Stimulated activated CD8-positive, alpha-beta memory T cell treated with anti-CD3 and anti-CD28 coated beads, Interleukin-2, amount 100 ng/mL, for 1 hour (primary cell): ENCODE results near the gene IPP.
"Not testable (repeated sequence)": the region's sequence is repeated elsewhere in the genome, so short reads cannot be mapped to it uniquely, and the experiment has no call there.

Source experiments
- DNase-seq, 2 donors: peaks; one replicate each; pipeline ENCODE4 v3.0.0-alpha.2; 2020; ENCODE audit warnings: low read depth in 2 of 2

IPP gene

GRCh38 chr1:45739641-45740156 is 10.8 kb downstream of the IPP start:
- not testable (repeated sequence) for DNase-seq

DNA sequence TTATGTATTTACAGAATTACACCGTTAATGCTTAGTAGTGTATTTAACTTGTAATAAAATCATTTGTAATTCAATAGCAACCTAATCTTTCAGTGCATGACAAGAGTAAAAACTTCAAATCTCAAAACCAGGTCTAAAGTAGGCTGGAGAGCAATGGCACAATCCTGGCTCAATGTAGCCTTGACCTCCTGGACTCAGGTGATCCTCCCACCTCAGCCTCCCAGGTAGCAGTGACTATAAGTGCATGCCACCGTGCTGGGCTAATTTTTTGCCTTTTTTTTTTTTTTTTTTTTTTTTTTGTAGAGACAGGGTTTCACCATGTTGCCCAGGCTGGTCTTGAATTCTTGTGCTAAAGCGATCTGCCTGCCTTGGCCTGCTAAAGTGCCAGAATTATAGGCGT is 11.3 kb downstream of the IPP start:
- DNase-seq = no peak

GRCh38 chr1:45730780-45731319 is 19.6 kb downstream of the IPP start:
- DNase-seq = no peak

DNA sequence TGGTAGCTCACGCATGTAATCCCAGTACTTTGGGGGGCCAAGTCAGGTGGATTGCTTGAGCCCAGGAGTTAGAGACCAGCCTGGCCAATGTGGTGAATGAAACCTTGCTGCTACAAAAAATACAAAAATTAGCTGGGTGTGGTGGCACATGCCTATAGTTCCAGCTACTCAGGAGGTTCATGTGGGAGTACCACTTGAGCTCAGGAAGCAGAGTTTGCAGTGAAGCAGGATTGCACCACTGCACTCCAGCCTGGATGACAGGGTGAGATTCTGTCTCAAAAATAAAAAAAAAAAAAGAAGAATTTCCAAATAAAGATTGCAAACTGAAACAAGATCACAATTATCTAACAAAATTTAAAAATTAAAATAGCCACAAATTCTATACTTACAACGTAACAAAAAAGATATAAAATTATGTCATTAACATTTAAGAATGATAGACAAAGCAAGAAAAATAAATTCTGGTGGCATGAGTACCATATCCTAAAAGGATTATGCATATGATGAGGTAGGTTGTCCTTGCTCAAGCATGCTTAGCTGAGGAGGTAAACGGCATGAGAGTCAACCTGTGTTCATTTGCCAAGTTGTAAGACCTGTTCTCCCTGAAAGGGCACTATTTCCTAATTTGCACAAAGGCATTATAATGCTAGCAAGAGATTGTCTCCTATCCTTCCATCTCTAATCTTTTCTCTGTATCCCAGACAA is 20.2 kb downstream of the IPP start:
- DNase-seq = no peak

GRCh38 chr1:45726007-45726406 is 24.4 kb downstream of the IPP start:
- DNase-seq = not testable (repeated sequence)

DNA sequence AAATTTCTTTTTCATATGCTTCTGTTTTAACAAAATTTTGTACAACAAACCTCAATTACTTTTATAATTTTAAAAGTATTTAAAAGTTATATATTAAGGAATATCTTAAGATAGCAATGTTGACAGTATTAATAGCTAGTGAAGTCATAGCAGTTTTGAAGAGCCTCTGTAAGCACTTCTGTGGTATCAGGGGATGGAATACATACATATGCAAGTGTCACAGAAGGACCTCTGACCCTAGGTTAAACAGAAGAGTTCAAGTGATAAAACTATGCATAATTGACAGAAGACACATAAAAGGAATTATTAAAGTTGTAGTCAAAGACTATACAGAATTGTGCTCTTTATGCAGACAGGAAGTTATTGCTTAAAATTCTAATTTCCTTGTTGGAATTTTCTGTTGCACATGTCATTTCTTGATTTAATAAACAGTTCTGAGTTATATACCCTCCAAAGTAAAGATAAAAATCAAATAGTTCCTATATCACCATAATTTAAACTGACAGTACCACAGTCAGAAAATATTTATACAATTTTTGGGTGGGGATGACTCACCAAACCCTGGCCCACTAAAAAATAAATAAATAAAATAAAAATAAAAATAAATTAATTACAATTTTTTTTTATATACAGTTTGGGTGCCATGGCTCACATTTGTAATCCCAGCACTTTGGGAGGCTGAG is 27.1 kb downstream of the IPP start:
- DNase-seq = no peak

DNA sequence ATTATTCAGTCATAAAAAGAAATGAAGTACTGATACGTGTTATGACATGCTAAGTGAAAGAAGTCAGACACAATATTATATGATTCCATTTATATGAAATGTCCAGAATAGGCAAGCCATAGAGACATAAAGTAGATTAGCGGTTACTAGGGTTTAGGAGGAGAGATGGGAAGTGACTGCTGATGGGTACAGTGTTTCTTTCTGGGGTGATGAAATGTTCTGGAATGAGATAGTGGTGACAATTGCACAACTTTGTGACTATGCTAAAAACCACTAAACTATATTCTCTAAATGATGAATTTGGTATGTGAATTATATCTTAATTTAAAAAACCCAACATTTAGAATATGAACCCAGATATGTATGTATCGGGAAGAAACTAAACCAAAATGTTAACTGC is 27.6 kb downstream of the IPP start:
- no peak for DNase-seq

- no peak for DNase-seq
These were observed 29.2 kb downstream of the IPP start for GRCh38 chr1:45721207-45721606.

GRCh38 chr1:45718289-45718688 is 32.2 kb downstream of the IPP start:
- DNase-seq = no peak

DNA sequence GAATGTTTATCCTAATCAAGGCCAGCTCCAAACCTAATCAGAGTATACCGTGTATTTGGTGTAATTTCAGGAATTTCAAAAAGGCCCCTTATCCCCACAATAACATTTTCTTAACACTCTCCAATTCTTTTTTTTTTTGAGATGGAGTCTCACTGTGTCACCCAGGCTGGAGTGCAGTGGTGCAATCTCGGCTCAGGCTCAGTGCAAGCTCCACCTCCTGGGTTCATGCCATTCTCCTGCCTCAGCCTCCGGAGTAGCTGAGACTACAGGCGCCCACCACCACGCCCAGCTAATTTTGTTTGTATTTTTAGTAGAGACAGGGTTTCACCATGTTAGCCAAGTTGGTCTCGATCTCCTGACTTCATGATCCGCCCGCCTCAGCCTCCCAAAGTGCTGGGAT is 33.1 kb downstream of the IPP start:
- not testable (repeated sequence) for DNase-seq

DNA sequence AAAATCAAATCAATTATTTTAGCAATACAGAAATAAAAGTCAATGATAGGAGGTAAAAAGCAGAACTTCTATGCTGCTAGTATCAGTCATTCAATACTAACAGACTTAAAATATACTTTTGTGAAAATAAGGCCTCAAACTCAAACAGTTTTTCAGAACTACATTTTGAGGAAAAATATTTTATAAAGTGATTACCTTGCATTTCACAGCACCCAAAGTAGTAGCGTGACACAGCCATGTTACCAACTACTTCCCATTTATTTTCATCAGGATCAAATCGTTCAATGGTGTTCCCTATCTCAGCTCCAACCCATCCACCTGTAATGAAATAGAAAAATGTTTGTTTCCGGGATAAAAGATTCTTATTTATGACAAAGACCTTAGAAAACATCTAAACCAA is 33.8 kb downstream of the IPP start:
- no peak for DNase-seq

DNA sequence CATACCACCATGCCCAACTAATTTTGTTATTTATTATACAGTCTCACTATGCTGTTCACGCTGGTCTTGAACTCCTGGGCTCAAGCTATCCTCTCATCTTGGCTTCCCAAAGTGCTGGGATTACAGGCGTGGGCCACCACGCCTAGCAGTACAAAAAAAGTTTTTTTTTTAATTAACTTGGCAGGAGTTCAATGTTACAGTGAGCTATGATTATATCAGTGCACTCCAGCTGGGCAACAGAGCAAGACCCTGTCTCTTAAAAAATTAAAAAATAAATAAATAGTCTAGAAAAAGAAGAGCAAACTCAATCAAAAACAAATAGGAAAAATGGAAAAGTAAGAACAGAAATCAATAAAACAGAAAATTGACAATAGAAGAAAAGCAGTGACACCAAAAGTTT is 36.7 kb downstream of the IPP start:
- no peak for DNase-seq

- DNase-seq = no peak
These were observed 45.8 kb downstream of the IPP start for GRCh38 chr1:45704637-45705036.

GRCh38 chr1:45694823-45695222 is 55.6 kb downstream of the IPP start:
- DNase-seq = no peak

DNA sequence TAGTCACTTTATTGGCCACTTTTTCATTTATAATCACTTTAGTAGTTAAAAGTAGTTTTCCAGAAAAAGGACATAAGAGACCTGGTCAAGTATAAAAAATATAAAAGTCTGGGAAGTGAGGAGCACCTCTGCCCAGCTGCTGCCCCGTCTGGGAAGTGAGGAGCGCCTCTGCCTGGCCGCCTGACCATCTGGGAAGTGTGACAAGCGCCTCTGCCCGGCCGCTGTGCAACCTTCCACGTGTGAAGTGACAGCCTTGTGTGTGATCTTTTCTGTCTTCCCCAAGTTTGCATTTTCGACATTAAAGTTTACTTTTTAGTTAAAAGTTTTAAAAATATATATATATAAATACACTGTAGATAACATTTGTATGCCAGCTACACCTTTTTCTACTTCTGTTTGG is 56.6 kb downstream of the IPP start:
- not testable (repeated sequence) for DNase-seq

GRCh38 chr1:45687754-45688740 is 62.4 kb downstream of the IPP start, which contains the start of gene TMEM69:
TSS of gene TMEM69 (plus strand) at chr1:45688181. CDS start at chr1:45691069, 2,888 bp downstream.
- DNase-seq = peak; percentile 47 to 54

- DNase-seq = peak; percentile 91 to 92
These were observed 63.3 kb downstream of the IPP start for GRCh38 chr1:45687014-45687753.

DNA sequence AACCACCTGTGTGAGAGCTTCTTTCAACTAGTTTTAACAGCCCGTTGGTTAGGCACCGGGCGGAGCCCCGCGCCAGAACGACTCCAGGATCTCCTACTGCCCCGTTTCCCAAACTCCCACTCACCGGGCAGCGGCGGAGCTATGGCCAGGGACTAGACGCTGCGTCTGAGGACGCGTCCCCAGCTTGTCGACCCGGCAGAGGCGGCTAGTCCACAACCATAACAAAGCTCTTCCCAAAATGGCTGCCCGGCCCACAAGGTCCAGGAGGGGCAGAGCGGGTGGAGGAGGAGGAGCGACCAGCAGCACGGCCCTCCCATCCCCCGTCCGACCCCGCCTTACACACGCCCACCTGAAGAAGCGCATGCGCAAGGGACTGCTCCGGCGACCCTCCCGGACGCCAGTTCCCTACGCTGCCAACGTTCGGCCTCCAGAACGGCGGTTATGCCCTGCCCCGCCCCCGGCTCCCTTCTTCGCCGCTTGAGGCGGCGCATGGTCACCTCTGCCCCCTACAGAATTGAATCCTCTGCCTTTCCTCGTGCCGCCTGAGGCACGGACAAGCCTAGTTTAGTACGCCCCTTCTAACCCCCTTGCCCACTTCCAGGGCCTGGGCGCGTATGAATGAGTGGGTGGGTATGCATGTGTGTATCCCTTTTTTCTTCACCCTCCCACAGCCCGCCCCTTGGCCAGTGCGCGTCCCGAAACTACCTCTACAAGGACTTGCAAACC is 64.0 kb downstream of the IPP start, which contains the start of gene GPBP1L1:
GPBP1L1 (minus strand) TSS at position 246 of the 726 bp plus-strand sequence. CDS start 27,446 bp downstream, outside the sequence.
- peak; percentile 96 for DNase-seq

- DNase-seq = peak; percentile 39 to 45
These were observed 64.5 kb downstream of the IPP start for GRCh38 chr1:45686015-45686287.

DNA sequence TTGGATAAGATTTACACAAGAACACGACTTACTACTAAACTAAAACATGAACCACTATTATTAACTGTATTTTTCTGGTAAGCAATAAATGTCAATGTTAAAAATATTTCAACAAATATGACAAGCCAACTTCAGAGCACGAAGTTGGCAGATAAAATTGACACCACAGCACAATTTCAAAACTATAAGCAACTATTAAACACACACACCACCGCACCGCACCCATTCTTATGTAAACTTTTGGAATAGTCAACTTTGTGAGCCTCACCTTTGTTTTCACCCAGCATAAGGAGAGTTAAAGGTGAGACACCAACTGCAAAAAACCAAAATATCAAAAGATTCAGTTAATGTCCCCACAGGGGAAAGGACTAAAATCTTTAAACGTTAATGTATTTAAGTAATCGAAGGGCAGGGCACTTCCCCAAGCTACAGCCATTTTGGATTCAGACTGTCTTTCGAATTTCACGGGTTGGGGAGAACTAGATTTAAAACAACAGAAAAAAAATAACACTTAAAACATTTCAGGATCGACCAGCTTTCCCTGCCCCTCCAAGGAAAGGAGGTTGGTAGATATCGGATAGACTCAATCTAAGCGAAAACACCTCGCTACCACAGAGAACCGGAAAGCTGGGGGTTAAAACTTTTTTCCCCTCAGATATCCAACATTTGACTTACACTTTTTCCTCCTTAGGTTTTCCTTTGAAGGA is 65.0 kb downstream of the IPP start:
- no peak for DNase-seq
